Neutrophil (primary cell): Measurements from ENCODE around the gene DEK.
A peak's percentile ranks its signal among the peaks of the same experiment; 100 is the strongest.
"Not testable (repeated sequence)": the region's sequence is repeated elsewhere in the genome, so short reads cannot be mapped to it uniquely, and the experiment has no call there.

ENCODE experiments used
- H3K27ac ChIP-seq: fragments of 200-600 bp; sonication (generic); 2 replicates; pipeline ENCODE4 v1.5.1; 2016; ENCODE audit warnings: mild to moderate bottlenecking, moderate library complexity
- H3K27me3 ChIP-seq: fragments of 200-600 bp; sonication (generic); 2 replicates; pipeline ENCODE4 v1.6.0; 2016; ENCODE audit warnings: mild to moderate bottlenecking
- H3K36me3 ChIP-seq: fragments of 200-600 bp; sonication (generic); 2 replicates; pipeline ENCODE4 v1.5.1; 2017
- H3K4me1 ChIP-seq, 2 experiments: fragments of 200-600 bp in 1 of 2; sonication (generic) in 1 of 2; 1 replicate in 1 of 2; 2 replicates in 1 of 2; pipeline versions ENCODE4 v1.5.1 to v1.6.1; 2013 to 2016; ENCODE audit warnings: low read depth in 1 of 2, low read length in 1 of 2, mild to moderate bottlenecking in 1 of 2, moderate library complexity in 1 of 2; ENCODE audit not compliant: control insufficient read depth in 1 of 2, insufficient read depth in 1 of 2
- H3K4me3 ChIP-seq, 2 experiments: fragments of 200-600 bp in 1 of 2; sonication (generic) in 1 of 2; 1 replicate in 1 of 2; 2 replicates in 1 of 2; pipeline ENCODE4 v1.5.1; 2013 to 2016; ENCODE audit warnings: low read depth in 1 of 2, low read length in 1 of 2, mild to moderate bottlenecking in 1 of 2, moderate library complexity in 1 of 2
- H3K9me3 ChIP-seq: fragments of 200-600 bp; sonication (generic); 2 replicates; pipeline ENCODE4 v1.5.1; 2016
- CTCF ChIP-seq: fragments of 200-600 bp; sonication (generic); IDR thresholded peaks from 2 replicates; pipeline ENCODE4 v1.5.1; 2016; ENCODE audit warnings: antibody characterized with exemption

Gene DEK

GRCh38 chr6:18235524-18235923, 28.8 kb downstream of the DEK start:
- TF ChIP-seq CTCF: no peak

DNA sequence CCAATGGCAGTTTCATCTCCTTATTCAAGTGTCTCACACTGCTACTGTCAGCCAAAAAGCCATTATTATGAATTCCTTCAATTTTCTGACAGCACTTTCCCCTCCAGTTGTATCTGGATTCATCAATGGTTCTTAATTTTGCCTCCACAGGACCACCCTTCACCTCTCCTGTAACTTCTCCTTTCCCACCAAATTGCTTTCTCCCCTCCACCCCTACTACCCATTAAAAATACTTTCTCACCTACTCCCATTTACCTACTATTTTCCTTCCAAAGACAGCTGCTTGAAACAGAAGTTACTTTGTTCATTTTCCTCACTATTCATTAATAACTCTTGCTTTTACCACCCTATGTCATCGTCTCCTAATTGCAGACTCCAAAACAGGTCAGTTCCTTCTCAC, 29.8 kb downstream of the DEK start:
- Histone ChIP-seq H3K27me3 (no peaks in the 10 kb centered on the region), H3K9me3 (no peaks in the 10 kb centered on the region), H3K4me1 (no peaks in the 10 kb centered on the region), H3K27ac (no peak overlapping the region), H3K4me3 (no peak overlapping the region), H3K36me3 (peaks cover 12% of the 10 kb centered on the region)
- TF ChIP-seq CTCF: no peak

More at GRCh38 chr6:18235524-18235923, 28.8 kb downstream of the DEK start:
- peaks cover 12% of the 10 kb centered on the region for H3K36me3 ChIP-seq
- no peaks in the 10 kb centered on the region for H3K27me3 ChIP-seq
- no peaks in the 10 kb centered on the region for H3K9me3 ChIP-seq
- H3K27ac ChIP-seq: no peak overlapping the region
- H3K4me3 ChIP-seq: no peak overlapping the region
- no peaks in the 10 kb centered on the region for H3K4me1 ChIP-seq

DNA sequence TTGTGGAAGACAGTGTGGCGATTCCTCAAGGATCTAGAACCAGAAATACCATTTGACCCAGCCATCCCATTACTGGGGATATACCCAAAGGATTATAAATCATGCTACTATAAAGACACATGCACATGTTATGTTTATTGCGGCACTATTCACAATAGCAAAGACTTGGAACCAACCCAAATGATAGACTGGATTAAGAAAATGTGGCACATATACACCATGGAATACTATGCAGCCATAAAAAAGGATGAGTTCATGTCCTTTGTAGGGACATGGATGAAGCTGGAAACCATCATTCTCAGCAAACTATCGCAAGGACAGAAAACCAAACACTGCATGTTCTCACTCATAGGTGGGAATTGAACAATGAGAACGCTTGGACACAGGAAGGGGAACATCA, 30.6 kb downstream of the DEK start:
- H3K36me3 ChIP-seq: peaks cover 13% of the 10 kb centered on the region
- H3K4me3 ChIP-seq, H3K27ac ChIP-seq, H3K4me1 ChIP-seq, H3K9me3 ChIP-seq, H3K27me3 ChIP-seq: not testable (repeated sequence)

DNA sequence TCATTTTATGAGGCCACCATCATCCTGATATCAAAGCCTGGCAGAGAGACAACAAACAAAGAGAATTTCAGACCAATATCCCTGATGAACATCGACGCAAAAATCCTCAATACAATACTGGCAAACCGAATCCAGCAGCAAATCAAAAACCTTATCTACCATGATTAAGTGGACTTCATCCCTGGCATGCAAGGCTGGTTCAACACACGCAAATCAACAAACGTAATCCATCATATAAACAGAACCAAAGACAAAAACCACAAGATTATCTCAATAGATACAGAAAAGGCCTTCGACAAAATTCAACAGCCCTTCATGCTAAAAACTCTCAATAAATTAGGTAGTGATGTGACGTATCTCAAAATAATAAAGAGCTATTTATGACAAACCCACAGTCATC, 32.5 kb downstream of the DEK start:
- H3K36me3 ChIP-seq: peaks cover 29% of the 10 kb centered on the region
- H3K27ac ChIP-seq, H3K27me3 ChIP-seq, H3K9me3 ChIP-seq, H3K4me3 ChIP-seq, H3K4me1 ChIP-seq: not testable (repeated sequence)

DNA sequence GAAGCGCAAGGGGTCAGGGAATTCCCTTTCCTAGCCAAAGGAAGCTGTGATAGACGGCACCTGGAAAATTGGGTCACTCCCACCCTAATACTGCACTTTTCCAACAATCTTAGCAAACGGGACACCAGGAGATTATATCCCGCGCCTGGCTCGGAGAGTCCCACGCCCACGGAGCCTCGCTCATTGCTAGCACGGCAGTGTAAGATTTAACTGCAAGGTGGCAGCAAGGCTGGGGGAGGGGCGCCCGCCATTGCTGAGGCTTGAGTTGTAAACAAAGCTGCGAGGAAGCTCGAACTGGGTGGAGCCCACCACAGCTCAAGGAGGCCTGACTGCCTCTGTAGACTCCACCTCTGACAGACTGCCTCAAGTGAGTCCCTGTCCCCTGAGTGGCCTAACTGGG, 35.7 kb downstream of the DEK start:
- H3K27ac ChIP-seq, H3K27me3 ChIP-seq, H3K4me1 ChIP-seq, H3K4me3 ChIP-seq, H3K9me3 ChIP-seq: not testable (repeated sequence)
- peaks cover 48% of the 10 kb centered on the region for H3K36me3 ChIP-seq

GRCh38 chr6:18227166-18227565, 37.2 kb downstream of the DEK start:
- not testable (repeated sequence) for H3K9me3 ChIP-seq, H3K27ac ChIP-seq, H3K27me3 ChIP-seq, H3K4me1 ChIP-seq, H3K4me3 ChIP-seq
- H3K36me3 ChIP-seq: peaks cover 62% of the 10 kb centered on the region

DNA sequence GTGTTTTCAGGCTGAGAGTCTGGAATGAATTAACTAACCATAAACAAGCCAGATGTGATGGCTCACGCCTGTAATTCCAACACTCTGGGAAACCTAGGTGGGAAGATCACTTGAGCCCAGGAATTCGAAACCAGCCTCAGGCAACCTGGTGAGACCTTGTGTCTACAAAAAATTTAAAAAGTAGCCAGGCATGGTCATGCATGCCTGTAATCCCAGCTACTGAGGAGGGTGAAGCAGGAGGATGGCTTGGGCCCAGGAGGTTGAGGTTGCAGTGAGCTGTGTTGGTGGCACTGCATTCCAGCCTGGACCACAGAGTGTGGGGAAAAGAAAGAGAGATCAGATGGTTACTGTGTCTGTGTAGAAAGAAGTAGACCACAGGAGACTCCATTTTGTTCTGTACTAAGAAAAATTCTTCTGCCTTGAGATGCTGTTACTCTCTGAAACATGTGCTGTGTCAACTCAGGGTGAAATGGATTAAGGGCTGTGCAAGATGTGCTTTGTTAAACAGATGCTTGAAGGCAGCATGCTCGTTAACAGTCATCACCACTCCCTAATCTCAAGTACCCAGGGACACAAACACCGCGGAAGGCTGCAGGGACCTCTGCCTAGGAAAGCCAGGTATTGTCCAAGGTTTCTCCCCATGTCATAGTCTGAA, 37.8 kb downstream of the DEK start:
- H3K27ac ChIP-seq: peak overlapping the region; percentile 17
- H3K27me3 ChIP-seq, H3K4me1 ChIP-seq, H3K9me3 ChIP-seq, H3K4me3 ChIP-seq: not testable (repeated sequence)
- peaks cover 68% of the 10 kb centered on the region for H3K36me3 ChIP-seq

GRCh38 chr6:18221288-18221615, 43.1 kb downstream of the DEK start:
- H3K4me1 ChIP-seq: peaks cover 2% of the 10 kb centered on the region in 2 experiments

More at GRCh38 chr6:18221288-18221615, 43.1 kb downstream of the DEK start:
- no peak for TF ChIP-seq CTCF
- H3K4me3 ChIP-seq: no peak overlapping the region
- no peaks in the 10 kb centered on the region for H3K9me3 ChIP-seq
- no peaks in the 10 kb centered on the region for H3K27me3 ChIP-seq
- H3K36me3 ChIP-seq: peaks cover 94% of the 10 kb centered on the region
- H3K27ac ChIP-seq: no peak overlapping the region
